HL-60 (cell line): ENCODE data around the gene TSSK6.

Experiments
- CTCF ChIP-seq: IDR thresholded peaks from one replicate; pipeline ENCODE4 v1.5.1; 2011; ENCODE audit warnings: low read length, control low read depth, inconsistent platforms; ENCODE audit not compliant: insufficient read depth
- POLR2AphosphoS5 ChIP-seq: IDR thresholded peaks from 2 replicates; pipeline ENCODE4 v1.6.1; 2012; ENCODE audit warnings: low read depth
- REST ChIP-seq: IDR thresholded peaks from 2 replicates; pipeline ENCODE4 v1.6.1; 2012; ENCODE audit warnings: low read depth; ENCODE audit not compliant: insufficient replicate concordance

GRCh38 chr19:19558055-19558454, 42.7 kb upstream of the TSSK6 start:
- TF ChIP-seq CTCF (no peak), REST (no peak), POLR2AphosphoS5 (no peak)
